ENCODE results near the gene CHRNA9. TPM values are rescaled to one million over a fixed set of nuclear protein-coding genes. Genes with fewer than 3 reads are reported as not detected.

The CHRNA9 gene
- total and polyA plus RNA-seq, 2 of the 13 experiments (the other 11 are each of a cell fraction or from before 2014, with no cell fraction given): not detected

DNA sequence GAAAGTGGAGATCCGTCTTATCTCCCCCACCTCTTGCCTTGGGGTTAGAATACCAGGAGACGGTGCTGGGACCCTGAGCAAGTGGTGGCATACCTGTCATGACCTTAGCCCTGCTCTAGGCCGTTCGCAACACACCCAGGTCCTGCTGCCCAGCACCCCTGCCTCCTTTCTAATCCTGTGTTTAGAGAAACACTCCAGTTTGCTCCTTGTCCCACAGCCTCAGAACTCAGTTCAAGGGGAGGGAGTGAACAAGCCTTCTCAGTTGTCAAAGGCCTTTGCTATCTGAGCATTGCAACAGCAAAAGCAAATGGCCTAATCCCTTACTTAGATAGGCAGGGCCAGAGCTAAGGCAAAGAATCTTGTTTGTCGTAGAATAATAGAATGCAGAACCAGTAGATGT is 67.9 kb downstream of the CHRNA9 start (continued):
- TF ChIP-seq, protein P1, sequence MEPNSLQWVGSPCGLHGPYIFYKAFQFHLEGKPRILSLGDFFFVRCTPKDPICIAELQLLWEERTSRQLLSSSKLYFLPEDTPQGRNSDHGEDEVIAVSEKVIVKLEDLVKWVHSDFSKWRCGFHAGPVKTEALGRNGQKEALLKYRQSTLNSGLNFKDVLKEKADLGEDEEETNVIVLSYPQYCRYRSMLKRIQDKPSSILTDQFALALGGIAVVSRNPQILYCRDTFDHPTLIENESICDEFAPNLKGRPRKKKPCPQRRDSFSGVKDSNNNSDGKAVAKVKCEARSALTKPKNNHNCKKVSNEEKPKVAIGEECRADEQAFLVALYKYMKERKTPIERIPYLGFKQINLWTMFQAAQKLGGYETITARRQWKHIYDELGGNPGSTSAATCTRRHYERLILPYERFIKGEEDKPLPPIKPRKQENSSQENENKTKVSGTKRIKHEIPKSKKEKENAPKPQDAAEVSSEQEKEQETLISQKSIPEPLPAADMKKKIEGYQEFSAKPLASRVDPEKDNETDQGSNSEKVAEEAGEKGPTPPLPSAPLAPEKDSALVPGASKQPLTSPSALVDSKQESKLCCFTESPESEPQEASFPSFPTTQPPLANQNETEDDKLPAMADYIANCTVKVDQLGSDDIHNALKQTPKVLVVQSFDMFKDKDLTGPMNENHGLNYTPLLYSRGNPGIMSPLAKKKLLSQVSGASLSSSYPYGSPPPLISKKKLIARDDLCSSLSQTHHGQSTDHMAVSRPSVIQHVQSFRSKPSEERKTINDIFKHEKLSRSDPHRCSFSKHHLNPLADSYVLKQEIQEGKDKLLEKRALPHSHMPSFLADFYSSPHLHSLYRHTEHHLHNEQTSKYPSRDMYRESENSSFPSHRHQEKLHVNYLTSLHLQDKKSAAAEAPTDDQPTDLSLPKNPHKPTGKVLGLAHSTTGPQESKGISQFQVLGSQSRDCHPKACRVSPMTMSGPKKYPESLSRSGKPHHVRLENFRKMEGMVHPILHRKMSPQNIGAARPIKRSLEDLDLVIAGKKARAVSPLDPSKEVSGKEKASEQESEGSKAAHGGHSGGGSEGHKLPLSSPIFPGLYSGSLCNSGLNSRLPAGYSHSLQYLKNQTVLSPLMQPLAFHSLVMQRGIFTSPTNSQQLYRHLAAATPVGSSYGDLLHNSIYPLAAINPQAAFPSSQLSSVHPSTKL (CRISPR knock-in tag; IDR thresholded peaks at IDR 0.05): peak; percentile 17; the same call in 1 of the 2 replicates
- TF ChIP-seq ZNF17 (CRISPR knock-in tag; IDR thresholded peaks at IDR 0.05): no peak
- no peak for TF ChIP-seq ZNF484 (CRISPR knock-in tag; IDR thresholded peaks at IDR 0.05; ENCODE audit: borderline replicate concordance, low read depth)
- TF ChIP-seq ZNF670 (CRISPR knock-in tag; IDR thresholded peaks at IDR 0.05; ENCODE audit: borderline replicate concordance): no peak
- TF ChIP-seq ZNF264 (CRISPR knock-in tag; IDR thresholded peaks at IDR 0.05): no peak
- no peak for TF ChIP-seq ZNF562 (CRISPR knock-in tag; IDR thresholded peaks at IDR 0.05; ENCODE audit: borderline replicate concordance)
- no peak for TF ChIP-seq ZNF704 (CRISPR knock-in tag; IDR thresholded peaks at IDR 0.05; ENCODE audit: borderline replicate concordance)
- TF ChIP-seq BRCA1 (CRISPR knock-in tag; IDR thresholded peaks at IDR 0.05): no peak
- no peak for TF ChIP-seq ZNF629 (CRISPR knock-in tag; conservative IDR thresholded peaks at IDR 0.05)
- no peak for TF ChIP-seq ZNF383 (CRISPR knock-in tag; IDR thresholded peaks at IDR 0.05; ENCODE audit: borderline replicate concordance)
- TF ChIP-seq PAX8 (CRISPR knock-in tag; IDR thresholded peaks at IDR 0.05; ENCODE audit: borderline replicate concordance): no peak
- no peak for TF ChIP-seq ZNF792 (CRISPR knock-in tag; IDR thresholded peaks at IDR 0.05)
- no peak for TF ChIP-seq ZNF441 (CRISPR knock-in tag; IDR thresholded peaks at IDR 0.05; ENCODE audit: borderline replicate concordance)
- TF ChIP-seq TARDBP (CRISPR knock-in tag; IDR thresholded peaks at IDR 0.05): no peak
- TF ChIP-seq KDM2A (CRISPR knock-in tag; IDR thresholded peaks at IDR 0.05; ENCODE audit: borderline replicate concordance, low read depth): no peak
- TF ChIP-seq ZBTB43 (CRISPR knock-in tag; conservative IDR thresholded peaks at IDR 0.05): no peak
- TF ChIP-seq ELF3 (CRISPR knock-in tag; IDR thresholded peaks at IDR 0.05): no peak
- no peak for TF ChIP-seq KDM5A (IDR thresholded peaks at IDR 0.05; ENCODE audit: borderline replicate concordance, low read length)
- TF ChIP-seq, protein P2, sequence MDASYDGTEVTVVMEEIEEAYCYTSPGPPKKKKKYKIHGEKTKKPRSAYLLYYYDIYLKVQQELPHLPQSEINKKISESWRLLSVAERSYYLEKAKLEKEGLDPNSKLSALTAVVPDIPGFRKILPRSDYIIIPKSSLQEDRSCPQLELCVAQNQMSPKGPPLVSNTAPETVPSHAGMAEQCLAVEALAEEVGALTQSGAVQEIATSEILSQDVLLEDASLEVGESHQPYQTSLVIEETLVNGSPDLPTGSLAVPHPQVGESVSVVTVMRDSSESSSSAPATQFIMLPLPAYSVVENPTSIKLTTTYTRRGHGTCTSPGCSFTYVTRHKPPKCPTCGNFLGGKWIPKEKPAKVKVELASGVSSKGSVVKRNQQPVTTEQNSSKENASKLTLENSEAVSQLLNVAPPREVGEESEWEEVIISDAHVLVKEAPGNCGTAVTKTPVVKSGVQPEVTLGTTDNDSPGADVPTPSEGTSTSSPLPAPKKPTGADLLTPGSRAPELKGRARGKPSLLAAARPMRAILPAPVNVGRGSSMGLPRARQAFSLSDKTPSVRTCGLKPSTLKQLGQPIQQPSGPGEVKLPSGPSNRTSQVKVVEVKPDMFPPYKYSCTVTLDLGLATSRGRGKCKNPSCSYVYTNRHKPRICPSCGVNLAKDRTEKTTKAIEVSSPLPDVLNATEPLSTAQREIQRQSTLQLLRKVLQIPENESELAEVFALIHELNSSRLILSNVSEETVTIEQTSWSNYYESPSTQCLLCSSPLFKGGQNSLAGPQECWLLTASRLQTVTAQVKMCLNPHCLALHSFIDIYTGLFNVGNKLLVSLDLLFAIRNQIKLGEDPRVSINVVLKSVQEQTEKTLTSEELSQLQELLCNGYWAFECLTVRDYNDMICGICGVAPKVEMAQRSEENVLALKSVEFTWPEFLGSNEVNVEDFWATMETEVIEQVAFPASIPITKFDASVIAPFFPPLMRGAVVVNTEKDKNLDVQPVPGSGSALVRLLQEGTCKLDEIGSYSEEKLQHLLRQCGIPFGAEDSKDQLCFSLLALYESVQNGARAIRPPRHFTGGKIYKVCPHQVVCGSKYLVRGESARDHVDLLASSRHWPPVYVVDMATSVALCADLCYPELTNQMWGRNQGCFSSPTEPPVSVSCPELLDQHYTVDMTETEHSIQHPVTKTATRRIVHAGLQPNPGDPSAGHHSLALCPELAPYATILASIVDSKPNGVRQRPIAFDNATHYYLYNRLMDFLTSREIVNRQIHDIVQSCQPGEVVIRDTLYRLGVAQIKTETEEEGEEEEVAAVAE (CRISPR knock-in tag; IDR thresholded peaks at IDR 0.05; ENCODE audit: borderline replicate concordance): no peak
- no peak for TF ChIP-seq ZBTB1 (CRISPR knock-in tag; IDR thresholded peaks at IDR 0.05; ENCODE audit: borderline replicate concordance)
- TF ChIP-seq ZNF296 (CRISPR knock-in tag; conservative IDR thresholded peaks at IDR 0.05): no peak
